NCI-H2196 treated with DMSO at 0.1 percent for 48 hours (cell line): ENCODE results near the gene RAMP1.

Experiments used
- DNase-seq: peaks from one replicate; lab custom pipeline; 2025; ENCODE audit not compliant: unreplicated experiment; lab: John Stamatoyannopoulos, UW

The RAMP1 gene

GRCh38 chr2:237913193-237913917 lies 53.9 kb downstream of the RAMP1 start:
- no peak for DNase-seq

DNA sequence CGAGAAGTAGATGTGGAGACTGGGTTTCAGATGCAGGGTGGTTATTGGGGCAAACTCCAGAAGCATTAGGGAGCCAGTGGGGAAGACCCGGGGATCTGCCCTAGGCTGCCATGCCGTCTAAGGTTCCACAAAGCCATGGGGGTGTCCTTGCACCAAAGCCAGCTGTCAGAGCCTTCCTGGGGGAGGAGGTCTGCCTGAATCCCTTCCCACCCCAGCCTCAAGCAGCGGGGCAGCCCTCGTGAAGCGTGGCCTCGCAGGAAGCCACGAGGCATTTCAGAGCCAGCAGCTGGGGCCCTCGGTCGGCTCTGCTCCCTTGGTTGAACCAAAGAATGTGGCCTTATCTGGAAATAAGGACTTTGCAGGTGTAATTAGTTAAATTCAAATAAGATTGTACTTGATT lies 56.2 kb downstream of the RAMP1 start:
- no peak for DNase-seq

GRCh38 chr2:237916296-237916695 lies 56.9 kb downstream of the RAMP1 start:
- DNase-seq, result no peak

DNA sequence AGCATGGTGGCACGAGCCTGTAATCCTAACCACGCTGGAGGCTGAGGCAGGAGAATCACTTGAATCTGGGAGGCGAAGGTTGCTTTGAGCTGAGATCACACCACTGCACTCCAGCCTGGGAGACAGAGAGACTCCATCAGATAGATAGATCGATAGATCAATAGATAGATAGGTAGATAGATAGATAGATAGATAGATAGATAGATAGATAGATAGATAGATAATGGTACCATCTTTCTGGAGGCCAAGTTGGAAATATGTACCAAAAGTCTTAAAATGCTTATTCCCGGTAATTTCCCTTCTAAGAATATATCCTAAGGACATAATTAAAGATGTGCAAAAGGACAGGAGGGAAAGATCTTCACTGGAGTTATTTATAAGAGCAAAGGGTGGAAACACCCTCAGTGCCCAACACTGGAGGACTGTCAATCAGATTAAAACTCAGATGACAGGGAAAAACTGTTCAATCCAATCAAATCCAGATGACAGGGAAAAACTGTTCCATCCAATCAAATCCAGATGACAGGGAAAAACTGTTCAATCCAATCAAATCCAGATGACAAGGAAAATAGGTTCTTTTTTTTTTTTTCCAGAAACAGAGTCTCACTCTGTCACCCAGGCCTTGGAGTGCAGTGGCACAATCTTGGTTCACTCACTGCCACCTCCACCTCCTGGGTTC lies 58.4 kb downstream of the RAMP1 start:
- DNase-seq, result no peak

DNA sequence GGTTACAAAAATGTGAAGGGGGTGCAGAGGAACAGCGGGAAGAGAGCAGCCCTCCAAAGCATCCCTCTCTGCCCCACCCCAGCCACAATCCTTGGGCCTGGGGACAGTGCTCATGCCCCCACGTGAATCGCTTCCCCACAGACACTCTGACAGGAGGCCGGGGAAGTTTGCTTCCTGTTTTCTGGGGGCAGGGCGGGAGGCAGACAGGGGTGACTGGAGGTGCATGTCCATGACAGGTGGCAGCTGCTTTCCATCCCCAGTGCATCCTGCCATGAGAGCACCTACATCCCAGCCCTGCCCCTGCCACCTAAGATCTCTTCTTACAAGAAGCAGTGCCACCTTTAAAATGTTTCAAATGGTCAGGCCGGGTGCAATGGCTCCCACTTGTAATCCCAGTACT lies 60.2 kb downstream of the RAMP1 start:
- no peak for DNase-seq

- DNase-seq, result no peak
These were observed 61.2 kb downstream of the RAMP1 start for GRCh38 chr2:237920673-237921072.

- DNase-seq, result no peak
These were observed 62.6 kb downstream of the RAMP1 start for GRCh38 chr2:237921967-237922492.

GRCh38 chr2:237922641-237923361 lies 63.4 kb downstream of the RAMP1 start:
- no peak for DNase-seq

- DNase-seq, result no peak
These were observed 64.2 kb downstream of the RAMP1 start for GRCh38 chr2:237923481-237924163.

- DNase-seq, result no peak
These were observed 64.7 kb downstream of the RAMP1 start for GRCh38 chr2:237924164-237924534.

GRCh38 chr2:237927135-237927534 lies 67.7 kb downstream of the RAMP1 start:
- no peak for DNase-seq

GRCh38 chr2:237927986-237928385 lies 68.6 kb downstream of the RAMP1 start:
- peak; percentile 24 for DNase-seq

- no peak for DNase-seq
These were observed 70.6 kb downstream of the RAMP1 start for GRCh38 chr2:237929979-237930378.

- DNase-seq, result no peak
These were observed 71.8 kb downstream of the RAMP1 start for GRCh38 chr2:237931205-237931721.

DNA sequence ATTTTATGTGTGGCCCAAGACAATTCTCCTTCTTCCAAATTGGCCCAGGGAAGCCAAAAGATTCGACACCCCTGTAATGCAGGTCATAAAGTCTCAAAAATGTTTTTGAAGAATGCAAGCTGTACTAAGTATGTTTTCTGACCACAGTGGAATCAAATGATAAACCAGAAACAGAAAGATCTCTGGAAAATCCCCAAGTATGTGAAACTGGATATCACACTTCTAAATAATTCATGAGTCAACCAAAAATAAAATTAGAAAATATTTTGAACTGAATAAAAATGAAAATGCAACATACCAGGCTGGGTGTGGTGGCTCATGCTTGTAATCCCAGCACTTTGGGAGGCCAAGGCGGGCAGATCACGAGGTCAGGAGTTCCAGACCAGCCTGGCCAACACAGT lies 73.3 kb downstream of the RAMP1 start:
- DNase-seq, result no peak

DNA sequence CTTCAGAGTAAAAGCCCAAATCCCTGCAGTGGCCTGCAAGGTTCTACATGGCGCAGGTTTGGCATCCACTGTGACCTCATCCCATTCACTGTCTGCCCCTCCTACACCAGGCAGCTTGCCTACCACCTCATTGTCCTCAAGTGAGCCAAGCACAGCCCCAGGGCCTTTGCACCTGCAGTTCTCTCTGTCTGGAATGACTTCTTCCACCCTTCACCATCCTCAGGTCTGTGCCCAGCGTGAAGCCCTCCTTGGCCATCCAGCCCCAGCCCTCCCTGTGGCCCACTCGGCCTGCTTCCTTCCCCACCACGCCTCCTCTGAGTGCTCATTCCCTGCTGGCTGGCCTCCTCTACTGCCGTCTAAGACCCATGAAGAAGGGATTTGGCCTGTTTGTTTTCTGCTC lies 74.8 kb downstream of the RAMP1 start:
- DNase-seq, result no peak

DNA sequence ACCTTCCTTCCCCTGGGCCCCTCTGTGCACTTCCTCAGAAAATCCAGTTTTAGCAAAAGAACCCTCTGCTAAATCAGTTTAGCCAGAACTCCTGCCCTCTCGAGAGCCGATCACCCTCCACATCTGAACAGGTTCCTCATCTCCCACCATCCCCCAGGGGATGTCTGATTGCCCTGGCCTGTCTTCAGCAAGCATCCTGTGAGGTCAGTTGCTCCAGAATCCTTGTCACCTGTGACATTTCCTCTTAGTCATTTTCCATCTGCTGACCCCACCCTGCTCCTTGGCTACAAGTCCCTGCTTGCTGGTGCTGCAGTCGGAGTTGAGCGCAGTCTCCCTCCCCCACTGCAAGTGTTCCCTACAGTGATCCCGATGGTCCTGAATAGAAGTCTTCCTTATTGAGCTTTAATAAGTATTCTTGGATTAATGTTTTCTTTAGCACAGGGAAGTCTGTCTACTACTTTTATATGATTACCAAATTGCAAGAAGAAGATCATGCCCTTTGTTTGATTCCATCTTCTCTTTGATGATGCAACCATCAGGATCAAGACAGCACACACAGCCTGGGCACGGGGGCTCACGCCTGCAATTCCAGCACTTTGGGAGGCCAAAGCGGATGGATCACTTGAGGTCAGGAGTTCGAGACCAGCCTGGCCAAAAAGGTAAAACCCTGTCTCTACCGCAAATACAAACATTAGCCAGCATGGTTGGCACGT lies 76.5 kb downstream of the RAMP1 start:
- no peak for DNase-seq

- DNase-seq, result no peak
These were observed 79.8 kb downstream of the RAMP1 start for GRCh38 chr2:237939251-237939650.

- no peak for DNase-seq
These were observed 81.4 kb downstream of the RAMP1 start for GRCh38 chr2:237940828-237941227.

DNA sequence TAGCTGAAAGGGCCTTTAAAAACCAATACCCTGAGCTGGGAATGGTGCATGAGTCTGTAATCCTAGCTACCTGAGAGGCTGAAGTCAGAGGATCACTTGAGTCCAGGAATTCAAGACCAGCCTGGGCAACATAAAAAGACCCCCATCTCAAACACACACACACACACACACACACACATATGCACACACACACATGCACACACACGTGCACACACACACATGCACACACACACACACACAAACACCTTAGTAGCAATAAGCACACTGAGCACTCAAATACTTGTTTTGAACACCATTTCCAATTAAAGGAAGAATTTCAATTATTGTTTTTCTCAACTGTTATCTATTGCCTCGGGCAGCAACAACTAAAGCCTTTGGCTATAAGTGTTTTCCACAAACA lies 81.8 kb downstream of the RAMP1 start:
- DNase-seq, result no peak

GRCh38 chr2:237942513-237942899 lies 83.1 kb downstream of the RAMP1 start:
- no peak for DNase-seq
